ENCODE measurements around the gene GHR. TPM values are rescaled to one million over a fixed set of nuclear protein-coding genes. Genes with fewer than 3 reads are reported as not detected.

GHR gene
- 10 to 100 TPM; 16.9 to 20.9 (median 20.2) TPM for total RNA-seq

DNA sequence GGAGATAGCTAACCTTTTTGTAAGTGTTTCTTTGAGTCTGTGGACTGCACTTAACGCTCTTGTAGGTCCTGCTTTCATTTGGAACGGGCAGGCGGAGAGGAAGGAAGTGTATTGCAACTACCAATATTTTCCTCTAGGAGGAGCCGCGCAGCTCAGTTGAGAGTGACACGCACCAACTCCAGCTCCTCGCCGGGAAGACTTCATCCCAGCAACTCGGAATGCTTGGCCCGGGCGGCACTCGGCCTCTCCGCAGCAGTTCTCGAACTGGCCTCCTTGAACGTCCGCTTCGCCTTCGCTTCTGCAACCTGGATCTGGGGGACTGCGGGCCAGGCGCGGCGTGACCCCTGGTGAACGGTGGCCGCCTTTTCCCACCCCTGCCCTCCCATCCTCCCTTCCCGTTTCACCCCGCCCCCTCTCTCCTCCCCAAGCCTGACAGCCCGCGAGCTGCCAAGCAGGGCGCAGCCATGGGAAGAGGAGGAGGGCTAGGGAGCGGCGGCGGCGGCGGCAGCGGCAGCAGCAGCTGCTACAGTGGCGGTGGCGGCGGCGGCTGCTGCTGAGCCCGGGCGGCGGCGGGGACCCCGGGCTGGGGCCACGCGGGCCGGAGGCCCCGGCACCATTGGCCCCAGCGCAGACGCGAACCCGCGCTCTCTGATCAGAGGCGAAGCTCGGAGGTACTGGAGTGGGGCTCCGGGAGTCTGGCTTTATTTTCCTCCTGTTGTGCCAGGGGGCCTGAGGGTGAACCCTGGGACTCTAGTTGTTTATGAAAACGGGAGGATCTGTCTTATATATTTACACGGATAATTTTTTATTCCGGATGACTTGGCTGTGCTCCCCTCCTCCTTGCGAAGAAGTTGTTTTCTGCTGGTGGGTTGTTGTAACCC is at the start of gene GHR:
Gene GHR (plus strand): TSS at position 155 of the 881 bp plus-strand sequence. CDS start 142,436 bp downstream, outside the sequence.
- under 1% methylated on average over 37 of the region's 60 CpGs for WGBS
- DNase-seq (ENCODE audit: low spot score in 2 of 2): peak; percentile 87 to 94
- Histone ChIP-seq H3K27me3 (no peaks in the 10 kb centered on the region), H3K4me3 (peak within 1 kb of the TSS; percentile 73), H3K9me3 (no peaks in the 10 kb centered on the region), H3K4me1 (peaks cover 19% of the 10 kb centered on the region), H3K27ac (peak within 1 kb of the TSS; percentile 85), H3K36me3 (no peaks in the 10 kb centered on the region)
- TF ChIP-seq POLR2AphosphoS5 (IDR thresholded peaks at IDR 0.05) (peak in 1 of 3 donors; percentile 16), POLR2A (IDR thresholded peaks at IDR 0.05) (no peak), EP300 (IDR thresholded peaks at IDR 0.05) (no peak)
- TF ChIP-seq, protein P1, sequence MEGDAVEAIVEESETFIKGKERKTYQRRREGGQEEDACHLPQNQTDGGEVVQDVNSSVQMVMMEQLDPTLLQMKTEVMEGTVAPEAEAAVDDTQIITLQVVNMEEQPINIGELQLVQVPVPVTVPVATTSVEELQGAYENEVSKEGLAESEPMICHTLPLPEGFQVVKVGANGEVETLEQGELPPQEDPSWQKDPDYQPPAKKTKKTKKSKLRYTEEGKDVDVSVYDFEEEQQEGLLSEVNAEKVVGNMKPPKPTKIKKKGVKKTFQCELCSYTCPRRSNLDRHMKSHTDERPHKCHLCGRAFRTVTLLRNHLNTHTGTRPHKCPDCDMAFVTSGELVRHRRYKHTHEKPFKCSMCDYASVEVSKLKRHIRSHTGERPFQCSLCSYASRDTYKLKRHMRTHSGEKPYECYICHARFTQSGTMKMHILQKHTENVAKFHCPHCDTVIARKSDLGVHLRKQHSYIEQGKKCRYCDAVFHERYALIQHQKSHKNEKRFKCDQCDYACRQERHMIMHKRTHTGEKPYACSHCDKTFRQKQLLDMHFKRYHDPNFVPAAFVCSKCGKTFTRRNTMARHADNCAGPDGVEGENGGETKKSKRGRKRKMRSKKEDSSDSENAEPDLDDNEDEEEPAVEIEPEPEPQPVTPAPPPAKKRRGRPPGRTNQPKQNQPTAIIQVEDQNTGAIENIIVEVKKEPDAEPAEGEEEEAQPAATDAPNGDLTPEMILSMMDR (IDR thresholded peaks at IDR 0.05): peak; percentile 58 to 74

DNA sequence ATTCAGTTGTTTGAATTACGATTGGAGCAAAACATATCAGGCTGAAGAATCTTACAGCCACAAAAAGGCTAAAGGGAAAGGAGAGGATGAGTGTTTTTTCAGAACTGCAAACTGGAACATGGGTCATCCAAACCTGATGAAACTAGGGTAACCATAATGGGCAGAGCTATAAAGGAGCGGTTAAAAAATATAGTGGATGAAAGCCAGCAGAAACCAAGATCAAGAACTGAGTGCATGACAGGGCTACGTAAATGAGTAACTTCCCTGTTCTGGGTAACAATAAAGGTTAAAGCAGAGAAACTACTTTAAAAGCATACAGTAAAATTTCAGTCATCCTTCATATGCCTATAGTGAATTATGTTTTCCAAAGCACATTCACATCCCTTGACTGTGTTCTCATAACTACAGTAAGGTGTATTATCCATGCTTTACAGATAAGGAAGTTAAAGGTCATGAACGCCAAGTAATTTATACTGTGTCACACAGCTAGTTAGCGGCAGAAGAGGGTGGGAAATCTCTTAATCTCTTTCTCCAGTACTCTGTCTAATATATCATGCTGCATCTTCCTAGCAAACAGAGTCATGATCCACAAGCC is 48.5 kb upstream of the GHR start:
- no peaks in the 10 kb centered on the region for H3K36me3 ChIP-seq
- no peaks in the 10 kb centered on the region for H3K27me3 ChIP-seq
- H3K9me3 ChIP-seq: peaks cover 4% of the 10 kb centered on the region
- TF ChIP-seq, protein P1 (IDR thresholded peaks at IDR 0.05): no peak
- no peak for TF ChIP-seq POLR2AphosphoS5 (IDR thresholded peaks at IDR 0.05)
- no peak for TF ChIP-seq POLR2A (IDR thresholded peaks at IDR 0.05)
- no peak for TF ChIP-seq EP300 (IDR thresholded peaks at IDR 0.05)
- 80% methylated on average over 5 of the region's 5 CpGs for WGBS
- H3K4me1 ChIP-seq: no peaks in the 10 kb centered on the region
- H3K27ac ChIP-seq: no peak overlapping the region
- no peak overlapping the region for H3K4me3 ChIP-seq
- DNase-seq (ENCODE audit: low spot score in 2 of 2): no peak

DNA sequence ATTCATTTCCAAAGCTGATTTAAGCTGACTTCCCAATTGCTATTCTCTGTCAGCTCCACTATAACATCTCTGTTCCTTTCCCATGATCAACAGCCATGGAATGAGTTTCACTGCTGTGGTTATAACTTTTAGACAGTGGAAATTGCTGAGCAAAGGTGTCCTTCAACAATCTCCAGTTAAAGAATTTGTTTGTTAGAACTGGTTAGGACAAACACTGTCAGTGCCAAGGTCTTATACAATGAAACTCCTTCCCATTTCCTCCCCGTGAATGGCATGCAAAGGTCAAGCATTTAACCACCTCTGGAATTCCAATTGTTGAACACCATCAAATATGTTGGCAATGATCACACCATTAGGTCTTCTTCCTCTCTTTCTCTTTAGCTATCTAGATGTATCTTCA is 45.7 kb upstream of the GHR start:
- TF ChIP-seq EP300 (IDR thresholded peaks at IDR 0.05): no peak
- TF ChIP-seq, protein P1 (IDR thresholded peaks at IDR 0.05): no peak
- 35% methylated on average over 1 of the region's 1 CpG for WGBS
- no peaks in the 10 kb centered on the region for H3K4me1 ChIP-seq
- no peaks in the 10 kb centered on the region for H3K27me3 ChIP-seq
- no peak for DNase-seq (ENCODE audit: low spot score in 2 of 2)
- H3K36me3 ChIP-seq: no peaks in the 10 kb centered on the region
- H3K4me3 ChIP-seq: no peak overlapping the region
- no peak overlapping the region for H3K27ac ChIP-seq
- H3K9me3 ChIP-seq: peaks cover 4% of the 10 kb centered on the region

DNA sequence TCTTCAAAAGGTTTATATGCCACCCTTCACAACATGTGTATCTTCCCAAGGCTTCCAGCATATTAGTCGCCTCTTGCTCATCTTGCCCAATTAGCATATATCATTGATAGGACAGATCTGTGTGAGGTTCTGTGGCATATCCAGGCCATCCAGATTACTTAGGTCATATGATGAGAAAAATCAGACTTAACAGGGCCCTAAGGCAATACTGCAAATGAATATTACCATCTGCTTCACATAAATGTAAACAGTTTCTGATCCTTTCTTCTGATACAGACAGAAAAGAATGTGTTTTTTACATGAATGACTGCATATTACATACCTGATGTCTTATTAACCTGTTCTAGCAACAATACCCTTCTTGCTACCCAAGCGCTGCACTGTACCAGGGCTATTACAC is 41.3 kb upstream of the GHR start:
- TF ChIP-seq EP300 (IDR thresholded peaks at IDR 0.05) (no peak), POLR2AphosphoS5 (IDR thresholded peaks at IDR 0.05) (no peak), POLR2A (IDR thresholded peaks at IDR 0.05) (no peak)
- TF ChIP-seq, protein P1 (IDR thresholded peaks at IDR 0.05): no peak
- H3K9me3 ChIP-seq: no peaks in the 10 kb centered on the region
- WGBS: 71% methylated on average over 2 of the region's 2 CpGs
- no peak overlapping the region for H3K4me3 ChIP-seq
- no peaks in the 10 kb centered on the region for H3K4me1 ChIP-seq
- H3K27me3 ChIP-seq: no peaks in the 10 kb centered on the region
- H3K36me3 ChIP-seq: no peaks in the 10 kb centered on the region
- no peak overlapping the region for H3K27ac ChIP-seq
- no peak for DNase-seq (ENCODE audit: low spot score in 2 of 2)

DNA sequence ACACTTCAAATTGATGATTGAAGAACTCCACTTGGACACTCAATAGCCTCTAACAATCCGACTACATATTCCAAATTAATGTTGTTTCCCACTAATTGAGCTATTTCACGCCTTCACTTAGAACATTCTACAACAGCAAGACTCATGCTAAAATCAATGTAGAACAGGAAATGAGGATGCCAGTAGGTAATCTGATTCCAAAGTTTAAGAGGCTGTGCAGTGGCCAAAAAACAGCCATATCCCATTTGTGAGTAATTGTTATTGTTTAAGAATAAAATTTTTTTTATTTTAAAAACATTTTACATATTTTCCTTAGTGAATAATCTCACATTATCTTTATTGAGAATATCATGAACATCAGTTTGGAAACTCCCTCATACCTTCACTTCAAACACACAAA is 35.7 kb upstream of the GHR start:
- Histone ChIP-seq H3K4me3 (no peak overlapping the region), H3K36me3 (no peaks in the 10 kb centered on the region), H3K9me3 (no peaks in the 10 kb centered on the region), H3K27ac (no peak overlapping the region), H3K4me1 (no peaks in the 10 kb centered on the region), H3K27me3 (no peaks in the 10 kb centered on the region)
- TF ChIP-seq, protein P1 (IDR thresholded peaks at IDR 0.05): no peak
- TF ChIP-seq POLR2AphosphoS5 (IDR thresholded peaks at IDR 0.05) (no peak), POLR2A (IDR thresholded peaks at IDR 0.05) (no peak), EP300 (IDR thresholded peaks at IDR 0.05) (no peak)
- 74% methylated on average over 2 of the region's 2 CpGs for WGBS
- DNase-seq (ENCODE audit: low spot score in 2 of 2): no peak

All from suprapubic skin (tissue), 4 donors.